Transverse colon (tissue), 4 donors: ENCODE results near the gene FBXO42. TPM values are rescaled to one million over a fixed set of nuclear protein-coding genes. Genes with fewer than 3 reads are reported as not detected.

Experiments used
- DNase-seq: peaks from one replicate; pipeline ENCODE4 v3.0.0-alpha.2; 2019
- H3K27ac ChIP-seq, 4 donors: fragments of 200-600 bp; sonication (generic); 2 replicates each; pipeline ENCODE4 v1.5.1; 2016 to 2018; ENCODE audit warnings: inconsistent platforms in 4 of 4
- H3K27me3 ChIP-seq: fragments of 200-600 bp; sonication (generic); 2 replicates; pipeline ENCODE4 v1.5.1; 2017; ENCODE audit warnings: inconsistent platforms
- H3K36me3 ChIP-seq, 4 donors: fragments of 200-600 bp; sonication (generic); 2 replicates each; pipeline ENCODE4 v1.5.1; 2017 to 2019; ENCODE audit warnings: inconsistent platforms in 4 of 4
- H3K4me1 ChIP-seq, 4 donors: fragments of 200-600 bp; sonication (generic); 2 replicates each; pipeline ENCODE4 v1.5.1; 2017 to 2020; ENCODE audit warnings: inconsistent platforms in 4 of 4
- H3K4me3 ChIP-seq, 4 donors: fragments of 200-600 bp; sonication (generic); 1 replicate in 1 of 4; 2 replicates in 3 of 4; pipeline versions ENCODE4 v1.5.1 to v1.6.1; 2017 to 2019; ENCODE audit warnings: inconsistent platforms in 4 of 4
- H3K9me3 ChIP-seq, 2 donors: fragments of 200-600 bp; sonication (generic); 2 replicates each; pipeline ENCODE4 v1.5.1; 2017 to 2019; ENCODE audit warnings: inconsistent platforms in 2 of 2
- EP300 ChIP-seq: sonication (generic); formaldehyde crosslinking; IDR thresholded peaks from one replicate; pipeline ENCODE4 v1.6.1; 2017; ENCODE audit warnings: antibody characterized with exemption, low read depth
- POLR2A ChIP-seq: fragments of 450-650 bp; IDR thresholded peaks from one replicate; pipeline ENCODE4 v1.6.1; 2016; ENCODE audit warnings: antibody characterized with exemption, mild to moderate bottlenecking, moderate library complexity
- POLR2AphosphoS5 ChIP-seq, 3 donors: sonication (generic); formaldehyde crosslinking; IDR thresholded peaks; one replicate each; pipeline ENCODE4 v1.6.1; 2016; ENCODE audit warnings: antibody characterized with exemption in 3 of 3
- WGBS, 2 donors: methylation state at CpG; one replicate each; pipeline ENCODE4 v1.1.5; 2018; ENCODE audit warnings: low coverage in 1 of 2; 5-methylcytosine and 5-hydroxymethylcytosine counted together
- in situ Hi-C, 4 donors: fragments of 200-750 bp; cut with MboI; loops; one replicate each; pipeline versions ENCODE4 v1.15.0 to v1.15.1; 2017; ENCODE audit warnings: low sequenced_read_pairs in 3 of 4, low pct_ligation_motif_present in 1 of 4, low pct_unique_long_range_greater_than_20kb in 1 of 4
- intact Hi-C: fragments of 100-400 bp; cut with DNase I; formaldehyde crosslinking; loops from one replicate; pipeline ENCODE4 v1.15.1; 2023; ENCODE audit warnings: low total_unique reads
- total RNA-seq, 4 donors: library from RNA; depleted of rRNA; stranded (reverse); fragments of >200 nt; gene quantifications; one replicate each; pipeline ENCODE4 v1.1.0, GENCODE V29; 2016
- TF ChIP-seq, protein P1 (sequence below), 5 experiments: fragments of 200-600 bp in 3 of 5; fragments of 450-650 bp in 2 of 5; sonication (generic) in 3 of 5; IDR thresholded peaks; 1 replicate in 2 of 5; 2 replicates in 3 of 5; pipeline ENCODE4 v1.5.1; 2016 to 2017; ENCODE audit warnings: antibody characterized with exemption in 5 of 5, inconsistent platforms in 3 of 5, mild to moderate bottlenecking in 2 of 5, moderate library complexity in 1 of 5

FBXO42 gene
- total RNA-seq, 4 donors from 2014 or later = 15.7 to 25.4 (median 18.8) TPM

DNA sequence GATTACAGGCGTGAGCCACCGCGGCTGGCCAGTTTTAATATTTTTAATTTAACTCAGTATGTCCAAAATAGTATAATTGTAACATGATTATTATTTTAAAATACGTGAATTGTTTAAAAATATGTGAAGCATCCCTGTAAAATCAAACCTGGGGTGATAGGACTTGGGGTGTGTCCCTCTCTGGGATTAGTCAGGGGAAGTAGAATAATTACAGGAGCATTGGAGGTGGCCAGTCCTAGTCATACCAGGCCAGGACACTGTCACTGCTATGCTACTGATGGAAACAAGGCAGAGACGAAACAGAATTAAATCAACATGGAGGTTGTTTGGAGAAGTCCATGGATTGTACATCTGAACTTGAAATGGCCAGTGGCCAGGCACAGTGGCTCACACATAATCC is 31.6 kb upstream of the FBXO42 start:
- peaks cover 16 to 52% (median 36%) of the 10 kb centered on the region in 4 donors for H3K4me1 ChIP-seq

DNA sequence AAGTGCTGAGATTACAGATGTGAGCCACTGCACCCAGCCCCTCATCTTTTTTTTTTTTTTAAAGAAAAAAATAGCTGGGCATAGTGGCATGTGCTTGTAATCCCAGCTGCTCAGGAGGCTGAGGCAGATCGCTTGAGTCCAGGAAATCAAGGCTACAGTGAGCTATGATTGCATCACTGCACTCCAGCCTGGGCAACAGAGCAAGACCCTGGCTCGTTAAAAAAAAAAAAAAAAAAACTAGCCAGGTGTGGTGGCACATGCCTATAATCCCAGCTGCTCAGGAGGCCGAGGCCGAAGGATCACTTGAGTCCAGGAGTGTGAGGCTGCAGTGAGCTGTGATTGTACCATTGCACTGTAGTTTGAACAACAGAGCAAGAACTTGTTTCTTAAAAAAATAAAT is 28.6 kb upstream of the FBXO42 start:
- 79 to 100% methylated on average over 2 to 4 of the region's 4 CpGs for WGBS, 2 donors
- in situ Hi-C loops = no loop called here

More for the DNA sequence above, 31.6 kb upstream of the FBXO42 start:
- H3K27ac ChIP-seq = no peak overlapping the region
- DNase-seq = no peak
- in situ Hi-C loops (no loop called here), intact Hi-C loops (no loop called here)
- WGBS, 2 donors = 90 to 95% methylated on average over 5 of the region's 5 CpGs
- no peaks in the 10 kb centered on the region for H3K36me3 ChIP-seq
- TF ChIP-seq, protein P1, sequence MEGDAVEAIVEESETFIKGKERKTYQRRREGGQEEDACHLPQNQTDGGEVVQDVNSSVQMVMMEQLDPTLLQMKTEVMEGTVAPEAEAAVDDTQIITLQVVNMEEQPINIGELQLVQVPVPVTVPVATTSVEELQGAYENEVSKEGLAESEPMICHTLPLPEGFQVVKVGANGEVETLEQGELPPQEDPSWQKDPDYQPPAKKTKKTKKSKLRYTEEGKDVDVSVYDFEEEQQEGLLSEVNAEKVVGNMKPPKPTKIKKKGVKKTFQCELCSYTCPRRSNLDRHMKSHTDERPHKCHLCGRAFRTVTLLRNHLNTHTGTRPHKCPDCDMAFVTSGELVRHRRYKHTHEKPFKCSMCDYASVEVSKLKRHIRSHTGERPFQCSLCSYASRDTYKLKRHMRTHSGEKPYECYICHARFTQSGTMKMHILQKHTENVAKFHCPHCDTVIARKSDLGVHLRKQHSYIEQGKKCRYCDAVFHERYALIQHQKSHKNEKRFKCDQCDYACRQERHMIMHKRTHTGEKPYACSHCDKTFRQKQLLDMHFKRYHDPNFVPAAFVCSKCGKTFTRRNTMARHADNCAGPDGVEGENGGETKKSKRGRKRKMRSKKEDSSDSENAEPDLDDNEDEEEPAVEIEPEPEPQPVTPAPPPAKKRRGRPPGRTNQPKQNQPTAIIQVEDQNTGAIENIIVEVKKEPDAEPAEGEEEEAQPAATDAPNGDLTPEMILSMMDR (IDR thresholded peaks at IDR 0.05) = no peak
- TF ChIP-seq POLR2A (no peak), POLR2AphosphoS5 (IDR thresholded peaks at IDR 0.05) (no peak), EP300 (no peak)
- H3K27me3 ChIP-seq = no peaks in the 10 kb centered on the region
- H3K4me3 ChIP-seq = no peak overlapping the region
- H3K9me3 ChIP-seq = no peaks in the 10 kb centered on the region

DNA sequence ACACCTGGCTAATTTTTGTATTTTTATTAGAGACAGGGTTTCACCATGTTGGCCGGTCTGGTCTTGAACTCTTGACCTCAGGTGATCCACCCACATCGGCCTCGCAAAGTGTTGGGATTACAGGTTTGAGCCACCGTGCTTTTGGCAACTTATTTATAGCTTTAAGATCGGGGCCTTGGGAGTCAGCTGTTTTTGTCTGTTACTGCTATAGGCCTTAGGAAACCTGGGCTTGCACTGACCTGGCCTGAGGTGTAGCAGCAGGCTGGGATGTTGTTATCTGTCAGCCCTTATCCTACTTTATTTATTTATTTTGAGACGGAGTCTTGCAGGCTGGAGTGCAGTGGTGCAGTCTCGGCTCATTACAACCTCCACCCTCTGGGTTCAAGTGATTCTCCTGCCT is 26.2 kb upstream of the FBXO42 start:
- H3K4me1 ChIP-seq = peaks cover 17 to 57% (median 25%) of the 10 kb centered on the region in 4 donors
- H3K27ac ChIP-seq = no peak overlapping the region
- in situ Hi-C loops (no loop called here), intact Hi-C loops (no loop called here)
- H3K36me3 ChIP-seq = no peaks in the 10 kb centered on the region
- H3K27me3 ChIP-seq = no peaks in the 10 kb centered on the region
- no peak overlapping the region for H3K4me3 ChIP-seq
- H3K9me3 ChIP-seq = no peaks in the 10 kb centered on the region
- WGBS, 2 donors = 50 to 78% methylated on average over 5 to 7 of the region's 7 CpGs
- no peak for DNase-seq
- TF ChIP-seq EP300 (no peak), POLR2A (no peak), POLR2AphosphoS5 (IDR thresholded peaks at IDR 0.05) (no peak)
- TF ChIP-seq, protein P1 (IDR thresholded peaks at IDR 0.05) = no peak

More for the DNA sequence above, 28.6 kb upstream of the FBXO42 start:
- Histone ChIP-seq H3K27ac (no peak overlapping the region), H3K4me3 (no peak overlapping the region), H3K9me3 (no peaks in the 10 kb centered on the region), H3K27me3 (no peaks in the 10 kb centered on the region), H3K4me1 (peaks cover 12 to 48% (median 21%) of the 10 kb centered on the region in 4 donors), H3K36me3 (no peaks in the 10 kb centered on the region)
- TF ChIP-seq POLR2A = no peak
- no peak for TF ChIP-seq POLR2AphosphoS5 (IDR thresholded peaks at IDR 0.05)
- TF ChIP-seq, protein P1 (IDR thresholded peaks at IDR 0.05) = no peak
- no peak for TF ChIP-seq EP300
- intact Hi-C loops = no loop called here
- DNase-seq = no peak

DNA sequence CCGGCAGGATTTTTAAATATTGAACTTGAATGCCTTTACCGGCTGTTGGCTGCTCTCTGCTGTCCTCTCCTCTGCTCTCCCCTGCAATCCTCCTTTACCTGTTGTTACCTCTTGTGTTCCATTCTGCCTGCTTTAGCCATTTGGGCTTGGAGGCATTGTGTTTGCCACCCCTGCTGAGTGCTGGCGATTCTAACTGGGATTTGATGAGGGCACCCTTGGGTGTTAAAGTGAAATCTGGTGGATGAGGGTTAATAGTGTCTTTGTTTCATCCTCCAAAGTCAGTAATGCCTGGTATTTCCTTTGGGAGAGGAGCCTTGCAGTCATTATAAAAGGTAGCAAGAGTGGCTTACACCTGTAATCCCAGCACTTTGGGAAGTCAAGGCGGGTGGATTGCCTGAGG is 24.7 kb upstream of the FBXO42 start:
- Histone ChIP-seq H3K4me1 (peaks cover 28 to 69% (median 35%) of the 10 kb centered on the region in 4 donors), H3K36me3 (no peaks in the 10 kb centered on the region), H3K9me3 (no peaks in the 10 kb centered on the region), H3K27me3 (no peaks in the 10 kb centered on the region), H3K27ac (no peak overlapping the region), H3K4me3 (no peak overlapping the region)
- no peak for DNase-seq
- no peak for TF ChIP-seq EP300
- no peak for TF ChIP-seq POLR2AphosphoS5 (IDR thresholded peaks at IDR 0.05)
- TF ChIP-seq, protein P1 (IDR thresholded peaks at IDR 0.05) = no peak
- TF ChIP-seq POLR2A = no peak
- 64 to 82% methylated on average over 3 to 4 of the region's 4 CpGs for WGBS, 2 donors
- intact Hi-C loops (no loop called here), in situ Hi-C loops (no loop called here)
